Mucosa of rectum (tissue), 2 donors: ENCODE results near the gene ZNF853.
"Not testable (repeated sequence)": the region's sequence is repeated elsewhere in the genome, so short reads cannot be mapped to it uniquely, and the experiment has no call there.

Experiments used
- H3K27ac ChIP-seq, 2 donors: one replicate each; pipeline ENCODE4 v1.7.0; 2013; ENCODE audit warnings: inconsistent platforms in 2 of 2, low read depth in 2 of 2, low read length in 2 of 2
- H3K27me3 ChIP-seq, 2 donors: one replicate each; pipeline ENCODE4 v1.7.0; 2013; ENCODE audit warnings: low read length in 2 of 2; ENCODE audit not compliant: control insufficient read depth in 2 of 2, insufficient read depth in 2 of 2
- H3K36me3 ChIP-seq, 2 donors: one replicate each; pipeline ENCODE4 v1.7.0; 2013; ENCODE audit warnings: low read length in 2 of 2; ENCODE audit not compliant: control insufficient read depth in 2 of 2, insufficient read depth in 2 of 2
- H3K4me1 ChIP-seq, 2 donors: one replicate each; pipeline ENCODE4 v1.7.0; 2013; ENCODE audit warnings: low read length in 2 of 2, mild to moderate bottlenecking in 1 of 2; ENCODE audit not compliant: control insufficient read depth in 2 of 2, insufficient read depth in 2 of 2
- H3K4me3 ChIP-seq, 2 donors: one replicate each; pipeline ENCODE4 v1.7.0; 2013; ENCODE audit warnings: low read length in 2 of 2
- H3K9ac ChIP-seq, 2 donors: one replicate each; pipeline ENCODE4 v1.7.0; 2013; ENCODE audit warnings: low read length in 2 of 2, low read depth in 1 of 2, mild to moderate bottlenecking in 1 of 2
- H3K9me3 ChIP-seq, 2 donors: one replicate each; pipeline ENCODE4 v1.7.0; 2013; ENCODE audit warnings: low read length in 2 of 2; ENCODE audit not compliant: control insufficient read depth in 2 of 2
- donor health status: healthy.
- donor health status: Normal muscosa, but diverticular disease.

The ZNF853 gene

DNA sequence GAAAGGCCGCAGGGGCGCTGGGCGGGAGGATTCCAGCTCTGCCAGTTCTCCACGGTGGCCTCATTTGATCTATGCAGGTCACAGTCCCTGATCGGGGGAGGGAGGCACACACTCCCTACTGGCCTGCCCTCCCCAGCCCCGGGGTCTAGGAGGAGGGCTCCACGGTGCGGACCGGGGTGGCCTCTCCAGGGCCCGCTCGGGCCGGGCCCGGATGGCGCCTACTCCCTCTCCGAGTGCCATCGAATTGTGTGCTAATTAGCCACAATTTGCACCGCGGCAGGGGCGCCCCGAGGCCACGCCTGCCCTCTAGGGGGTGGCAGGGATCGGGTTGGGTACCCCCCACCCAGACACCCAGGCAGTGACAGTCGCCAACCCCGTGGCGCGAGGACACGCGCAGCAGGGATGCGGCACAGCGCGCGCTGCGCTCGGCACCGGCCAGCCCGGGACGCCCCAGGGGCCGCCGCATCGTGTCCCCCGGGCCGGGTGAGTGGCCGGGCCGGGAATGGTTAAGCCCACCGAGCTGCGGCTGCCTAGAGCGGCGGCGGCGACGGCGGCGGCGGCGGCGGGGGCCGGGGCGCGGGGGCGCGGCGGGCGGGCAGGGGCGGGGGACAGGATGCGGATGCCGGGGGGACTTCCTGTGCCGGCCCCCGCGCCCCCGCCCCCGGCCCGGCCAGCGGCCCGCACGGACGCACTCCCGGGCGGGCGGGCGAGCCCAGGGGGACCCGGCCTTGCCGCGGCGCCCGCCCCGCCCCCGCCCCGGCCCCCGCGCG lies at the start of gene ZNF853:
Gene ZNF853, plus strand, starts transcription at position 658 of the 770 bp plus-strand sequence. CDS start 565 bp downstream, outside the sequence.
- peak within 1 kb of the TSS; percentile 24 to 27 for H3K9ac ChIP-seq
- no peaks in the 10 kb centered on the region for H3K36me3 ChIP-seq
- peak within 1 kb of the TSS; percentile 54 to 59 for H3K4me3 ChIP-seq
- H3K9me3 ChIP-seq, result no peaks in the 10 kb centered on the region
- no peak within 1 kb of the TSS for H3K27ac ChIP-seq
- peaks cover 13 to 14% of the 10 kb centered on the region in 2 donors for H3K27me3 ChIP-seq
- H3K4me1 ChIP-seq, result peaks cover 0 to under 1% of the 10 kb centered on the region in 2 donors

DNA sequence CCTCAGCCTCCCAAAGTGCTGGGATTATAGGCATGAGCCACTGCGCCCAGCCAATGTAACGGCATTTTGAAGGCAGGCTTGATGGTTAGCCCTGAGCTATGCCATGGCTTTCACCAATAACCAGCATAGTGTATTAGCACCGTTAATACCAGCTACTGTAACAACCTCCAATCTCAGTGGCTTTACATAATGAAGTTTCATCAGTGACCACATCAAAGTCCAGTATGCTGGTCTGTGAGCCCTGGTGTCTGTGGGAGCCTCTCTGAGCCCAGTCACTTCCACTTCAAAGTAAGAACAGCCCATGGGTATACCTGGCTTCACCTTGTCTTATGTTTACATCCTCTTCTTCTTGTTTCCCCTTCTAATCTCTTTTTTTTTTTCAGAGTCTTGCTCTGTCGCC lies 49.8 kb upstream of the ZNF853 start:
- no peak overlapping the region for H3K27ac ChIP-seq
- no peaks in the 10 kb centered on the region for H3K4me1 ChIP-seq
- no peaks in the 10 kb centered on the region for H3K9me3 ChIP-seq
- no peak overlapping the region for H3K4me3 ChIP-seq
- H3K9ac ChIP-seq, result no peak overlapping the region
- no peaks in the 10 kb centered on the region for H3K27me3 ChIP-seq
- no peaks in the 10 kb centered on the region for H3K36me3 ChIP-seq

DNA sequence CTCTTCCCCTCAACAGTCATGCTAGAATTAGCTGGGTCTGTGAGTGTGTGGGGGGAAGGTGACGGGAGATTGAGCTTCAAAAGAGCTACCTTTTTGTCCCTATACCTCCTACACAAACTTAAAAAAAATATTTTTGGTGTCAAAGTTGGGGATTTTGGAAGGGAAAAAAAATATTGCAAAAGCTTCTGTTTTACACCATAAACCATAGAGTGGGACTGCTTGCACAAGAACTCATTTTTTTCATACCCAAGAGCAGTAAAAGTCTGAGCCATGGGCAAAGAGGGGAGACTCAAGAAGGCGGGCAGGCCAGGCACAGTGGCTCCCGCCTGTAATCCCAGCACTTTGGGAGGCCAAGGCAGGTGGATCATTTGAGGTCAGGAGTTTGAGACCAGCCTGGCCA lies 47.5 kb upstream of the ZNF853 start:
- Histone ChIP-seq H3K4me3 (no peak overlapping the region), H3K36me3 (no peaks in the 10 kb centered on the region), H3K27me3 (no peaks in the 10 kb centered on the region), H3K4me1 (no peaks in the 10 kb centered on the region), H3K27ac (no peak overlapping the region), H3K9ac (no peak overlapping the region), H3K9me3 (no peaks in the 10 kb centered on the region)

- Histone ChIP-seq H3K9me3 (no peaks in the 10 kb centered on the region), H3K4me1 (no peaks in the 10 kb centered on the region), H3K36me3 (no peaks in the 10 kb centered on the region), H3K27ac (no peak overlapping the region), H3K27me3 (no peaks in the 10 kb centered on the region), H3K9ac (no peak overlapping the region), H3K4me3 (no peak overlapping the region)
Measured at GRCh38 chr7:6571160-6571779, 44.1 kb upstream of the ZNF853 start.

- Histone ChIP-seq H3K4me3 (no peak overlapping the region), H3K9ac (no peak overlapping the region), H3K27me3 (no peaks in the 10 kb centered on the region), H3K27ac (no peak overlapping the region), H3K9me3 (no peaks in the 10 kb centered on the region), H3K36me3 (peaks cover 0 to 3% of the 10 kb centered on the region in 2 donors), H3K4me1 (no peaks in the 10 kb centered on the region)
Measured at GRCh38 chr7:6575281-6576023, 40.0 kb upstream of the ZNF853 start.

GRCh38 chr7:6576024-6576866 lies 39.2 kb upstream of the ZNF853 start:
- Histone ChIP-seq H3K27me3 (no peaks in the 10 kb centered on the region), H3K9me3 (no peaks in the 10 kb centered on the region), H3K4me1 (peaks cover 0 to 5% of the 10 kb centered on the region in 2 donors), H3K27ac (no peak overlapping the region), H3K4me3 (peak overlapping the region; percentile 53 to 82), H3K36me3 (peaks cover 0 to 11% of the 10 kb centered on the region in 2 donors), H3K9ac (no peak overlapping the region)

GRCh38 chr7:6576867-6577368 lies 38.5 kb upstream of the ZNF853 start:
- H3K27ac ChIP-seq, result peak overlapping the region in 1 of 2 donors; percentile 86
- not testable (repeated sequence) for H3K4me1 ChIP-seq, H3K9me3 ChIP-seq, H3K27me3 ChIP-seq
- peak overlapping the region; percentile 82 for H3K4me3 ChIP-seq
- H3K36me3 ChIP-seq, result peaks cover 2 to 16% of the 10 kb centered on the region in 2 donors
- H3K9ac ChIP-seq, result peak overlapping the region in 1 of 2 donors; percentile 81

DNA sequence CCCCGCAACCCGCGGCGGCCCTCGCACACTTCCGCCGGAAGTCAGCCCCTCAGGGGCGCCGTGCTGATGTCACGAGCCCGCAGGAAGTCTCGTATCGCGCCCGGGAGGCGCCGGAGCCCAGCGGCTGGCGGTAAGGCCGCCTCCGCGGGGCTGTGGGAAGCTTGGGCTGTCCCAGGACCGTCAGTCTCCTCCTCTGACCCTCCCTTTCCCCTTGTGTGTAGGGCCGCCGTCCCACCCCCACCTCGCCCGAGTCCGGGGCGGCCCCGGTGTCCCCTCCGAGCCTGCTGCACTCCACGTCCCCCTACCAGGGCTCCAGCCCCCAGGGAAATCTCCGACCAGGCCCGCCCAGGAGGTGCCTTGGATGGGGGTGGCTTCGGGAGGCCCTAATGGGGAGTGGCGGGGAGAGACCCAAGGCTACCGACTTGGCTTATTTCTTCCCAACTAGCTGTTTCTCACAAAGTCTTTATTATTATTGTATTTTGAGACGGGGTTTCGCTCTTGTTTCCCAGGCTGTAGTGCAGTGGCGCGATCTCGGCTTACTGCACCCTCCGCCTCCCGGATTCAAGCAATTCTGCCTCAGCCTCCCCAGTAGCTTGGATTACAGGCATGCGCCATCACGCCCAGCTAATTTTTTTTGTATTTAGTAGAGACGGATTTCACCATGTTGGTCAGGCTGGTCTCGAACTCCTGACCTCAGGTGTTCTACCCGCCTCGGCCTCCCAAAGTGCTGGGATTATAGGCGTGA lies 37.9 kb upstream of the ZNF853 start, which contains the start of gene ZDHHC4:
Gene ZDHHC4, plus strand, starts transcription at position 86 of the 745 bp plus-strand sequence. CDS start 3,108 bp downstream, outside the sequence.
- Histone ChIP-seq H3K4me1 (peaks cover 0 to 5% of the 10 kb centered on the region in 2 donors), H3K27ac (peak within 1 kb of the TSS; percentile 86 to 93), H3K9ac (peak within 1 kb of the TSS; percentile 81 to 87), H3K36me3 (peaks cover 2 to 22% of the 10 kb centered on the region in 2 donors), H3K9me3 (no peaks in the 10 kb centered on the region), H3K27me3 (no peaks in the 10 kb centered on the region), H3K4me3 (peak within 1 kb of the TSS; percentile 82)
